HG03439 (cell line): ENCODE results near the gene HOXB2.

Experiments used
- ATAC-seq: cut with Tn5 transposase; IDR thresholded peaks from one replicate; pipeline ENCODE4 v1.9.1; 2021; ENCODE audit warnings: mild to moderate bottlenecking, moderate library complexity; ENCODE audit not compliant: unreplicated experiment

The HOXB2 gene

GRCh38 chr17:48494335-48494734 is 50.6 kb downstream of the HOXB2 start:
- ATAC-seq: no peak
